GM21528 (cell line): ENCODE results near the gene SOCS3.
A peak's percentile ranks its signal among the peaks of the same experiment; 100 is the strongest.

Source experiments
- ATAC-seq: cut with Tn5 transposase; IDR thresholded peaks from one replicate; pipeline ENCODE4 v1.9.1; 2021; ENCODE audit warnings: mild to moderate bottlenecking, moderate library complexity; ENCODE audit not compliant: unreplicated experiment, low FRiP score

SOCS3 gene

DNA sequence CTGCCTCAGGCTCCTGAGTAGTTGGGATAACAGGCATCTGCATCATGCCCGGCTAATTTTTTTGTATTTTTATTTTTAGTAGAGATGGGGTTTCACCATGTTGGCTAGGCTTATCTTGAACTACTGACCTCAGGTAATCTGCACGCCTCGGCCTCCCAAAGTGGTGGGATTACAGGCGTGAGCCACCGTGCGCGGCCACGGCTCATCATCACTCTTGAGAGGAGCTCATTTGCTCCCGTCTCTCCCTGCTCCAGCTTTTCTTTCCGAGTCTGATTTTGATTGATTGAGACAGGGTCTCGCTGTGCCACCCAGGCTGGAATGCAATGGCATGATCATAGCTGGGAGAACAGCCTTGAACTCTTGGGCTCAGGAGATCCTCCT, 31.2 kb upstream of the SOCS3 start:
- no peak for ATAC-seq

DNA sequence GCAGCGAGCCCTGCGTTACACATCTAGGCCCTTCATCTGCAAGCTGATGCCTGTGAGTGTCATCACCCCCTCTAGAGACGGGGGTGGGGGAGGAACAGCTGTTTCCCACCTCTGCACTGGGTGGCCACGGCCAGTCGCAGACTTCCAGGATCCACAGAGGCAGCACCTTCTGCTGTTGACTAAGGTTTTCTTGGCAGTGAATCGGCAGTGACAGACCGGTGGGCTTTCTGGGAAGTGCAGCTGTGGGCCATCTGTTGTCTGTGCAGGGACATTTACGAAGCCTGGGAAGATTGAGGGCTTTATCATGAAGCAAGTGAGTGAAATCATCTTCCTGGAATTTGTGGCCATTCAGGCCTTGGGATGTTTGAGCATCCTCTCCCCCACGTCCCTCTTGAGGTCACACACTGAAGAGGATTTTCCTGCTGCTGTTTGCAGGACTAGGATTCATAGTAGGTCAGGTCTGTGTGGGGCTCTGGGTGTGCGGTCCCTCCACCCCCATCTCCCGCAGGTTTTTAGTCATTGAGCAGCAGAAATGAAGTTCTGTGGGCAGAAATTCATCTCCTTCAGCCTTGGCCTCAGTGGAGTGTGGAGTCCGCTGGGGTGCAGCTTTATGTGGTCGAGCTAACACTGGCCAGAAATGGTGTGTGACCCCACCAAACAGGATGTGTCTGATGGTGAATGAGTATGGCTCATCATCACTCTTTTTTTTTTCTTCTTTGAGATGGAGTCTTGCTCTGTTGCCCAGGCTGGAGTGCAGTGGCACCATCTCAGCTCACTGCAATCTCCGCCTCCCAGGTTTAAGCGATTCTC, 30.6 kb upstream of the SOCS3 start:
- no peak for ATAC-seq

DNA sequence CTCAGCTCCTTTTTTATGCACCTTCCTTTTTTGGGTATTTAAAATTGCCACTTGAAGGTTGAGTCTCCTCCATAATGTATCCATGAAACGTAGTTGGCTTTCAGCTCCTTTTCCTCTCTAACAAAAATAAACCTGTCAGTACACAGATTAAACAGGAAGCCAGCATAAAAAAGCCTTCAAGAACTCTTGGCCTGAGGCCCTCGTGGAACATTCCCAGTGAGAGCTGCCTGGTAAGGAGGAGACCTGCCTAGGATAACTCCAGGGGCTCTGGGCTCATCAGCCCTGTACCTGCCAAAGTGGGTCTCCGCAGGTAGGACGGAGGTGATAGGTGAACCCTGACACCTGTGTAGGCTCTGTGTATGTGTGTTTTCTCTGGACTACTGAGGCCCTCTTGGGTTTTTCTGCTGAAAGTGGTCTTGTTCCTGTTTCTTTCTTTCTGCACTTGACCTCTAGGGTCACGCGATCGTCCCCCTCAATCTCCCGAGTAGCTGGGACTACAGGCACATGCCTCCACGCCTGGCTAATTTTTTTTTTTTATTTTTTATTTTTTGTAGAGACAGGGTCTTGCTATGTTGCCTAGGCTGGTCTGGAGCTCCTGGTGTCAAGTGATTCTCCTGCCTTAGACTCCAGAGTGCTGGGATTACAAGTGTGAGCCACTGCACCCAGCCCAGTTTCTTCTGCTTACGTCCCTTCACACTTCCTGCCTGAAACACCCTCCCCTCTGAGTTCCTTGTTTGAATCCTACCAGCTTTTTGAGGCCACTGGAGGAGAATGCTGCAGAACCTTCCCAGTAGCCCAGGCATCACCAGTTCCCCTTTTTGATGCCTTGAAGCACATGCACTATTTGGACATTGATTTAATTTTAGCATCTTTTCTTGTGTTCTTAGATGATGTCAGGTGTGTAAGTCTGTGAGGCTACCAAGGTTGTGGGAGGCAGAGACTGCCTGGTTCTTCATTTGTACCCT, 28.4 kb upstream of the SOCS3 start:
- ATAC-seq = no peak

DNA sequence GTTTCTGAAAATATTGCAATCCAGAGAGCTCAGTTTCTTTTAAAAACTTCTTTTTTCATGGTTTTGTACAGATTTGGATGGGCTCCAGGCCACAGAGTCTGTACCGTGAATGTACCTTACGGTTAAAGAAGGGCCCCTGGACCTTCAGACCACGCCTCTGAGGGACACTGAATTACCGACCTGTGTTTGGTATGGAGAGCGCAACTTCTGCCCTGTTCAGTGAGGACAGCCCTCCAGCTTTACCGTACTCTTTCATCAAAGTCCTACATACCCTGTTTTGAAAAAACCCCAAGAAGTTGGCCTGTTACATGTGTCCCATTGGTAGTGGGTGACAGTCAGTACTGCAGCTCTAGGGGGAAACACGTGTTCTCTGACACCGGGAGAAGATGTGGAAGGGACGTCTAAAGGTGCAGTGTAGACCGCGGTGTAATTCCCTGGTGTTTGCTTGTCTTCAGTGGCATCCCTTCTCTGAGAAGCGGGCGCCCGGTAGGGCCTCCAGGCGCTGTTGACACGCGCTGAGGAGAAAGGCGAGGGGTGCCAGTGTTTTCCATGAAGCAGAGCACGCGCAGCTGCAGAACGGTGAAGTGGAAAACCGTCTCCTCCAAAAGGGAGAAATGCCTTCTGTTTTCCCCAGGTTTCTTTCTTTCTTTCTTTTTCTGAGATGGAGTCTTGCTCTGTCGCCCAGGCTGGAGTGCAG, 24.8 kb upstream of the SOCS3 start:
- no peak for ATAC-seq

DNA sequence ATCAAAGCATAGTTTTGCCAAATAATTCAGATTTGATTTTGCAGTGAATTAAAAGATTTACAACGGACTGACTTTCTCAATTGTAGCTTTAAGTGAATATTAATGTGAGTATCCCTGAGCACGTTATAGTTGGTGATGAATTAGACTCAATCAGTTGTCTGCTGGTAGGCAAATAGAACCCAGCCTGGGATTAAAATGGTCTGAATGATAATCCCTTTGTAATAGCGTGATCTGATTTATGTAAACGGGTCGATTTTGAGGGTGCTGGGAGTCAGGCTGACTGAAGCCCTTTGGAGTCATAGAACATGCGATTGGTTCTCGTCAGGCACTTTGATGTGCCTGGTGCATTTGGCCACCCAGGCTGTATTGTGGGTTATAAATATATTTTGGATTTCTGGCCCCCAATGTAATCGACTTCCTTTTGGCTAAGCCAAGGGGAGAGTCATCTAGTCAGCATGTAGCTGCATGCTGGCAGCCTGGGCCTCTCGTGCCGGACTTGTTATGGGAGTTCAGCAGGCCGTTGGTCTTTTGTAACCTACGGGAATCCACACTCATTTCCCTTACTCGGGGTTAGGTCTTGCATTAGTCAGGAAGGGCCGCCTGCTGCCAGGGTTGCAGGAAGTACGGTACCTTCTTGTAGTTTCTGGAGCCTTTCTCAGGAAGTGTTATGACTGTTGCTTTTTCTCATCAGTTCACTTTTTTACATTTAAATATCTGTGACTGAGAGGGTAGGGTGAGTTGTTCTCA, 24.0 kb upstream of the SOCS3 start:
- no peak for ATAC-seq

DNA sequence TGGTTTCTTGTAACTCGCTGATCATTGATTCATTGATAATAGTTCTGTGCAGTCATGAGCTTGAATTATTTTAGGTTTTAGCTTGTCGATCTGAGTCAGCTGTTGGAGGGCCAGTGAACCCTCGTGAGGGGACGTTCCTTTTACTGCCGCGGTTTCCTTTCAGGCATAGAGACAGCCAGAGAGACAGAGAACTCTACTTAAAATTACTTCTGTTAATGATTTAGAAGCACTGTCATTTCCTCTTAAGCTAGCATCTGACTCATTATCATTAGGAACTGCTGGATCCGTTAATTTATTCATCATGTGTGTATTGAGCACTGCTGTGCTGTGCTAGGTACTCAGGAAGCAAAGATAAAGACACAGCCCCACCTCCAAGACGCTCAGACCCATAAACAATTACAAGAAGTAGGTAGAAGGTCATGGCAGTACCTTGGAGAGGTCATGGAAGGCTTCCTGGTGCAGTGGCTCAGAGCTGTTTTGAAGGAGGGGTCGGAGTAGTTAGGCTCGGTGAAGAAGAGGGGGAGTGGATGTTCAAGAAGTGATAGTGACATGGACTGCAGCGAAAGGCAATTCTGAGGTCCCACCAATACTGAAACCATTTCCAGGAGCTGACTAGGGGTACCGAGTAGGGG, 21.8 kb upstream of the SOCS3 start:
- ATAC-seq = no peak

GRCh38 chr17:78380370-78380769, 20.5 kb upstream of the SOCS3 start:
- ATAC-seq = no peak

DNA sequence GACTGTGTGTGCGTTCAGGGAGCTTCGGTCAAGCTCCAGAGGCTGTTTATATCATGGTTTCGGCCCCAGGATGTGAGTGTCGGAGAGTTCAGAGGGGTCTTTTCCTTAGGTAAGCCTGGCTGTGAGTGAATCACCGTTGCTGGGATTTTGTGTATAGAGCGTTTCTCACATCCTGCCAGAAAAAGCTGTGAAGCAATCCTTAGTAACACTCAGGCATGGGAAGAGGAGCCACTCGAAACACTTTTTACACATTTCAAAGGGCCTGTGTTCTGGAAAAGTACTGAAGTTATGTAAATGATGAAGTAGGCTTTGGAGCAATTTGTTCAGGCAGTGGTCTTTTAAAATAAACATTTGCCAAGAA, 19.2 kb upstream of the SOCS3 start:
- no peak for ATAC-seq

GRCh38 chr17:78378225-78379130, 18.6 kb upstream of the SOCS3 start, which contains the start of gene PGS1:
TSS of gene PGS1 (plus strand) at chr17:78378649. CDS start at chr17:78378666, 17 bp downstream.
- peak; percentile 56 for ATAC-seq

GRCh38 chr17:78377858-78378224, 18.0 kb upstream of the SOCS3 start:
- no peak for ATAC-seq

GRCh38 chr17:78376161-78376560, 16.3 kb upstream of the SOCS3 start:
- no peak for ATAC-seq

DNA sequence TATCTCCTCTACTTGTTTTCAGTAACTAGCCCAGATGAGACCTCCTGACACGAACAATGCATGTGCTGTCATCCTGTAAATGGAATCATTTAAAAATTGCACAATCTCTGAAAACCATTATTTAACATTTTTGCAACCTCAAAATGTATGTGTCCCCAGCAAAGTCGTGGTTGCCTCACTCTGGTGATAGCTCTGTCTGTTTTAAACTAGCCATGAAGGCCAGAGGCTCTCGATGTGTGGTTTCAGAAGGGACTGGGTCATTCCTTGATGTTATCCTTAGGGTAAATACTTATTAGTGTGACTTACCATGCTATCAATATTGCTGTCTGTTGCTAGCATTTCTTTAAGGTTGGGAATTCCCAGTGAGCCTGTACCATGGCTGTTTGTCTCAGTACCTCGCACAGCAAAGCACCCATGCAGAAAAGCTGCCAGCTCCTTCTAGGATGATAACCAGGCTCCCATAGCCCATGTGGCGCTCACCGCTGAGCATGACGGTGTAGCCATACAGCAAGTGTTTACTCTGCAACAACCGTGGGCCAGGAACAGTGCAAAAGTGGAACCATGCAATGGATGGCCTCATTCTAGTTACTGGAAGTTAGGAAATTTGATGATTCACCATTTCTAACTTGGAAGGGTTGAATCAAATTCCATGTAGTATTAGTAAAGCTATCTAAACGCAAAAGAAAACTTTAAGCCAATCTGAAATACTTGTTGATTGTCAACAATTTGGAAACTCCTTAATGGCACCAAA, 15.7 kb upstream of the SOCS3 start:
- no peak for ATAC-seq

DNA sequence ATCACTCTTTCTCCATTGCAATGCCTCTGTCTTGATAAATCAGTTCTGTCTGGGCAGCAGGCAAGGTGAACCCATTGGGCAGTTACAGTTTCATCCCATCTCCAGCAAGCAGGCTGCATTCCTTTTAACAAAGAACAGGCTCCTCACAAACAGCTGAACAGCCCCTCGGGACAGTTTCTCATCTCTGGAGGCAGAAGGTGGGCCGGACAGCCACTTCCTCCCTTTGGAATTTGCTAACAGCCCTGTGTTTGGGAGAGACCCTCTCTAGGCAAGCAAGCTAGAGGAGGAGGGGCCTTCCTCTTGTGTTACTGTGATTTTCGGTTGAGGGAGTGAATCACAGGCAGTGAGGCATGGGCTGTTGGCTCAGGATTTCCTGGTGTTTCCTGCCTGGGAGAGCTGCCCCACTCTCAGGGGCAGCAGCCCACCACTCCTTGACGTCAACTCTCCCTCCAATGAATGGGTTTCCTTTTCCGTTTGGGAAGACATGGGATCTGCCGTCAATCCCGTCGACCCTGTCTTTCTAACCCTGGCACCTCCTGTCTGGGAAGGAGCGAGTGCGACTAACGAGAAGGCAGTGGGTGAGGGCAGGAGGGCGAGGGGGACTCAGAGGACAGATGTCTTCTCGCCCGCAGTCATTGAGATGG, 14.9 kb upstream of the SOCS3 start:
- ATAC-seq = no peak

GRCh38 chr17:78374189-78374588, 14.3 kb upstream of the SOCS3 start:
- ATAC-seq = no peak

GRCh38 chr17:78372841-78373240, 13.0 kb upstream of the SOCS3 start:
- ATAC-seq = no peak

- ATAC-seq = no peak
Observed at GRCh38 chr17:78371056-78371455, 11.2 kb upstream of the SOCS3 start.

GRCh38 chr17:78369791-78370381, 10.0 kb upstream of the SOCS3 start:
- no peak for ATAC-seq
